WTC11 (cell line): ENCODE results near the gene WNT10A. TPM values are rescaled to one million over a fixed set of nuclear protein-coding genes. Genes with fewer than 3 reads are reported as not detected.

Experiments used
- ATAC-seq: fragments of 200-7000 bp; cut with Tn5 transposase; 2 replicates; pipeline ENCODE4 v1.10.0; 2021; ENCODE audit warnings: mild to moderate bottlenecking, moderate library complexity
- CTCF ChIA-PET: fragments of 300-600 bp; sonication (Branson Sonifier 250); formaldehyde crosslinking; loops from one replicate; lab custom pipeline; 2021; ENCODE audit warnings: antibody characterized with exemption; lab: Charles Lee
- POLR2A ChIA-PET: fragments of 350-600 bp; sonication (Branson Sonifier 250); formaldehyde crosslinking; loops from one replicate; lab custom pipeline; 2021; ENCODE audit warnings: antibody characterized with exemption; lab: Charles Lee
- DNase-seq: peaks from one replicate; pipeline ENCODE4 v3.0.0; 2021; ENCODE audit warnings: low spot score
- H3K27ac Mint-ChIP-seq: 2 replicates; pipeline ENCODE4 v1.8.0; 2021; ENCODE audit warnings: mixed read lengths
- H3K27me3 Mint-ChIP-seq: 2 replicates; pipeline ENCODE4 v1.8.0; 2021; ENCODE audit warnings: low read depth, mild to moderate bottlenecking, moderate library complexity, mixed read lengths
- H3K36me3 Mint-ChIP-seq: 2 replicates; pipeline ENCODE4 v1.8.0; 2021; ENCODE audit warnings: mixed read lengths
- H3K4me1 Mint-ChIP-seq: 2 replicates; pipeline ENCODE4 v1.8.0; 2022; ENCODE audit warnings: mixed read lengths
- H3K4me3 Mint-ChIP-seq: 2 replicates; pipeline ENCODE4 v1.8.0; 2021; ENCODE audit warnings: mild to moderate bottlenecking, moderate library complexity, mixed read lengths
- H3K9me3 Mint-ChIP-seq: 2 replicates; pipeline ENCODE4 v1.8.0; 2021; ENCODE audit warnings: mixed read lengths
- ATF1 ChIP-seq: sonication (generic); formaldehyde crosslinking; IDR thresholded peaks from 2 replicates; pipeline ENCODE4 v1.8.1; 2023; ENCODE audit warnings: mild to moderate bottlenecking, moderate library complexity, missing genetic modification reagents
- CREM ChIP-seq: sonication (generic); formaldehyde crosslinking; IDR thresholded peaks from 2 replicates; pipeline ENCODE4 v1.8.1; 2022; ENCODE audit warnings: mild to moderate bottlenecking, missing genetic modification reagents, moderate library complexity
- E2F4 ChIP-seq: sonication (generic); formaldehyde crosslinking; IDR thresholded peaks from 2 replicates; pipeline ENCODE4 v1.8.1; 2022; ENCODE audit warnings: low read depth, mild to moderate bottlenecking, moderate library complexity, missing genetic modification reagents, borderline replicate concordance
- ESRRA ChIP-seq: sonication (generic); formaldehyde crosslinking; IDR thresholded peaks from 2 replicates; pipeline ENCODE4 v1.8.1; 2022; ENCODE audit warnings: mild to moderate bottlenecking, missing genetic modification reagents, borderline replicate concordance
- JAZF1 ChIP-seq: fragments of 250-450 bp; sonication (Bioruptor Pico); IDR thresholded peaks from 2 replicates; pipeline ENCODE4 v1.9.0; 2021; ENCODE audit warnings: moderate library complexity, mild to moderate bottlenecking, inconsistent platforms
- NFE2L1 ChIP-seq: sonication (generic); formaldehyde crosslinking; IDR thresholded peaks from 2 replicates; pipeline ENCODE4 v1.8.1; 2023; ENCODE audit warnings: missing genetic modification reagents
- NFYB ChIP-seq: sonication (generic); formaldehyde crosslinking; conservative IDR thresholded peaks from 2 replicates; pipeline ENCODE4 v1.8.0; 2022; ENCODE audit warnings: low read depth, missing genetic modification reagents
- NR1H2 ChIP-seq: sonication (generic); formaldehyde crosslinking; IDR thresholded peaks from 2 replicates; pipeline ENCODE4 v1.9.0; 2021; ENCODE audit warnings: mild to moderate bottlenecking, moderate library complexity, missing genetic modification reagents
- OVOL2 ChIP-seq: fragments of 250-450 bp; sonication (Bioruptor Pico); IDR thresholded peaks from 2 replicates; pipeline ENCODE4 v1.9.0; 2021; ENCODE audit warnings: mild to moderate bottlenecking, borderline replicate concordance
- PREB ChIP-seq: sonication (generic); formaldehyde crosslinking; IDR thresholded peaks from 2 replicates; pipeline ENCODE4 v1.8.1; 2022; ENCODE audit warnings: mild to moderate bottlenecking, missing genetic modification reagents, moderate library complexity, borderline replicate concordance
- SP1 ChIP-seq: sonication (generic); formaldehyde crosslinking; conservative IDR thresholded peaks from 2 replicates; pipeline ENCODE4 v1.8.1; 2022; ENCODE audit warnings: missing genetic modification reagents
- TCF7 ChIP-seq: sonication (generic); formaldehyde crosslinking; IDR thresholded peaks from 2 replicates; pipeline ENCODE4 v1.8.0; 2022; ENCODE audit warnings: mild to moderate bottlenecking, low read depth, missing genetic modification reagents, moderate library complexity
- TEAD1 ChIP-seq: sonication (generic); formaldehyde crosslinking; IDR thresholded peaks from 2 replicates; pipeline ENCODE4 v1.8.0; 2022; ENCODE audit warnings: mild to moderate bottlenecking, missing genetic modification reagents
- ZNF263 ChIP-seq: sonication (generic); formaldehyde crosslinking; IDR thresholded peaks from 2 replicates; pipeline ENCODE4 v1.8.1; 2022; ENCODE audit warnings: low read depth, mild to moderate bottlenecking, moderate library complexity, missing genetic modification reagents
- total RNA-seq: library from RNA; stranded (reverse); gene quantifications from 3 replicates; pipeline ENCODE4 v1.2.3, GENCODE V29; 2021
- TF ChIP-seq, protein P1 (sequence below): sonication (generic); formaldehyde crosslinking; IDR thresholded peaks from 2 replicates; pipeline ENCODE4 v1.8.1; 2023; ENCODE audit warnings: mild to moderate bottlenecking, missing genetic modification reagents, moderate library complexity
- TF ChIP-seq, protein P2 (sequence below): sonication (generic); formaldehyde crosslinking; IDR thresholded peaks from 2 replicates; pipeline ENCODE4 v1.8.1; 2023; ENCODE audit warnings: mild to moderate bottlenecking, missing genetic modification reagents, borderline replicate concordance
- TF ChIP-seq, protein P3 (sequence below): fragments of 250-450 bp; sonication (Bioruptor Pico); IDR thresholded peaks from 2 replicates; pipeline ENCODE4 v1.9.0; 2021; ENCODE audit warnings: moderate library complexity, mild to moderate bottlenecking, inconsistent platforms, borderline replicate concordance
- TF ChIP-seq, protein P4 (sequence below): sonication (generic); formaldehyde crosslinking; IDR thresholded peaks from 2 replicates; pipeline ENCODE4 v1.8.0; 2023; ENCODE audit warnings: mild to moderate bottlenecking, missing genetic modification reagents

The WNT10A gene
- total RNA-seq, 1 experiment from 2014 or later, result not detected

- DNase-seq (peak; percentile 87), ATAC-seq (peak; percentile 94)
- POLR2A ChIA-PET, result no interaction called here
- CTCF ChIA-PET, result interaction anchor here (0.7 to 4.8 kb wide), 24 partner anchors 9 to 333 kb away, joined by 3 to 57 read pairs (median 5); partner anchors contain the start of genes CDK5R2 and WNT10A
- TF ChIP-seq JAZF1, result no peak
- TF ChIP-seq, protein P1, sequence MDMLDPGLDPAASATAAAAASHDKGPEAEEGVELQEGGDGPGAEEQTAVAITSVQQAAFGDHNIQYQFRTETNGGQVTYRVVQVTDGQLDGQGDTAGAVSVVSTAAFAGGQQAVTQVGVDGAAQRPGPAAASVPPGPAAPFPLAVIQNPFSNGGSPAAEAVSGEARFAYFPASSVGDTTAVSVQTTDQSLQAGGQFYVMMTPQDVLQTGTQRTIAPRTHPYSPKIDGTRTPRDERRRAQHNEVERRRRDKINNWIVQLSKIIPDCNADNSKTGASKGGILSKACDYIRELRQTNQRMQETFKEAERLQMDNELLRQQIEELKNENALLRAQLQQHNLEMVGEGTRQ (CRISPR knock-in tag), result peak; percentile 65
- TF ChIP-seq TEAD1, result no peak
- TF ChIP-seq, protein P2, sequence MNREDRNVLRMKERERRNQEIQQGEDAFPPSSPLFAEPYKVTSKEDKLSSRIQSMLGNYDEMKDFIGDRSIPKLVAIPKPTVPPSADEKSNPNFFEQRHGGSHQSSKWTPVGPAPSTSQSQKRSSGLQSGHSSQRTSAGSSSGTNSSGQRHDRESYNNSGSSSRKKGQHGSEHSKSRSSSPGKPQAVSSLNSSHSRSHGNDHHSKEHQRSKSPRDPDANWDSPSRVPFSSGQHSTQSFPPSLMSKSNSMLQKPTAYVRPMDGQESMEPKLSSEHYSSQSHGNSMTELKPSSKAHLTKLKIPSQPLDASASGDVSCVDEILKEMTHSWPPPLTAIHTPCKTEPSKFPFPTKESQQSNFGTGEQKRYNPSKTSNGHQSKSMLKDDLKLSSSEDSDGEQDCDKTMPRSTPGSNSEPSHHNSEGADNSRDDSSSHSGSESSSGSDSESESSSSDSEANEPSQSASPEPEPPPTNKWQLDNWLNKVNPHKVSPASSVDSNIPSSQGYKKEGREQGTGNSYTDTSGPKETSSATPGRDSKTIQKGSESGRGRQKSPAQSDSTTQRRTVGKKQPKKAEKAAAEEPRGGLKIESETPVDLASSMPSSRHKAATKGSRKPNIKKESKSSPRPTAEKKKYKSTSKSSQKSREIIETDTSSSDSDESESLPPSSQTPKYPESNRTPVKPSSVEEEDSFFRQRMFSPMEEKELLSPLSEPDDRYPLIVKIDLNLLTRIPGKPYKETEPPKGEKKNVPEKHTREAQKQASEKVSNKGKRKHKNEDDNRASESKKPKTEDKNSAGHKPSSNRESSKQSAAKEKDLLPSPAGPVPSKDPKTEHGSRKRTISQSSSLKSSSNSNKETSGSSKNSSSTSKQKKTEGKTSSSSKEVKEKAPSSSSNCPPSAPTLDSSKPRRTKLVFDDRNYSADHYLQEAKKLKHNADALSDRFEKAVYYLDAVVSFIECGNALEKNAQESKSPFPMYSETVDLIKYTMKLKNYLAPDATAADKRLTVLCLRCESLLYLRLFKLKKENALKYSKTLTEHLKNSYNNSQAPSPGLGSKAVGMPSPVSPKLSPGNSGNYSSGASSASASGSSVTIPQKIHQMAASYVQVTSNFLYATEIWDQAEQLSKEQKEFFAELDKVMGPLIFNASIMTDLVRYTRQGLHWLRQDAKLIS, result no peak
- TF ChIP-seq ESRRA, result no peak
- TF ChIP-seq NFYB, result peak; percentile 40; the same call in 1 of the 2 replicates
- 0 out of 2 replicates have a peak, but pooled peaks have one; percentile 29 for TF ChIP-seq SP1 (CRISPR knock-in tag)
- no peak for TF ChIP-seq OVOL2 (CRISPR knock-in tag)
- no peak for TF ChIP-seq NFE2L1 (CRISPR knock-in tag)
- TF ChIP-seq TCF7 (CRISPR knock-in tag), result no peak
- Mint-ChIP-seq H3K4me3 (peak overlapping the region; percentile 69), H3K27me3 (peaks cover 93% of the 10 kb centered on the region), H3K9me3 (no peaks in the 10 kb centered on the region), H3K4me1 (peaks cover 38% of the 10 kb centered on the region), H3K27ac (no peak overlapping the region), H3K36me3 (no peaks in the 10 kb centered on the region)
Observed at GRCh38 chr2:218860950-218861381, 19.7 kb upstream of the WNT10A start.

DNA sequence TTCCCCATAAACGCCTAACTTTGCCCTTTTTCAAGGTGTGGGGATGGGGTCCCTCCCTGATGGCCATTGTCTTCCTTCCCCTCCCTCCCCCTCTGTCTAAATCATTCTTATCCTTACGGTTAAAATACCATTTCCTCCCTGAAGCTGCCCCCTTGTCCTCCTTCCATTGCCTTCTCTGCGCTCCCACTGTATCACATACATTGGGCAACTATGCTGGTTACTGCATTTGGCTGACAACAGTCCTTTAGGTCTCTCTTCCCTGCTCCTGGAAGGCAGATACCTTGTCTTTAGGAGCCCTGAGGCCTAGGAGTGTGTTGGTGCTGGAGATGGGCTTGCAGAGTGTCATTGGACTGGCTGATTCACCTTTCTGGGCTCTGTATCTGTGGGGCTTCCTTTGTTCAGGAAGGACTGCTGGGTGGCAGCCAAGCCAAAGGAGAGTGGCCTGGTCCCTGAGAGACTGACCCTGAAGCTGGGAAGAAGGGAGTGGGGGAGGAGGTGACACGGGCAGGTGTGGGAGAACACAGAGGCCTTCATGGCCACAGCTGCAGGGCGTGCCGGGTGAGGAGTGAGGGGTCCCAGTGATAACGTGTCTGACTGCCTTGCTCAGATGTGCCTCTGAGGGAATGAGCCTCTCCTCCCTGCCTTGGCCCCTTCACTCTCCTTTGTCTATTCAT, 18.9 kb upstream of the WNT10A start:
- Mint-ChIP-seq H3K27me3 (peaks cover 93% of the 10 kb centered on the region), H3K9me3 (no peaks in the 10 kb centered on the region), H3K27ac (no peak overlapping the region), H3K4me1 (peaks cover 32% of the 10 kb centered on the region), H3K4me3 (no peak overlapping the region), H3K36me3 (no peaks in the 10 kb centered on the region)
- CTCF ChIA-PET, result interaction anchor here (1.2 to 4.8 kb wide), 13 partner anchors 8 to 168 kb away, joined by 3 to 57 read pairs (median 11); partner anchors contain the start of gene CDK5R2
- no peak for DNase-seq
- no peak for ATAC-seq
- POLR2A ChIA-PET, result no interaction called here
- TF ChIP-seq PREB (CRISPR knock-in tag) (no peak), NR1H2 (no peak), TCF7 (CRISPR knock-in tag) (no peak), CREM (no peak), ZNF263 (CRISPR knock-in tag) (no peak), E2F4 (CRISPR knock-in tag) (no peak), ATF1 (CRISPR knock-in tag) (no peak)
- TF ChIP-seq, protein P2, result no peak
- TF ChIP-seq, protein P3, sequence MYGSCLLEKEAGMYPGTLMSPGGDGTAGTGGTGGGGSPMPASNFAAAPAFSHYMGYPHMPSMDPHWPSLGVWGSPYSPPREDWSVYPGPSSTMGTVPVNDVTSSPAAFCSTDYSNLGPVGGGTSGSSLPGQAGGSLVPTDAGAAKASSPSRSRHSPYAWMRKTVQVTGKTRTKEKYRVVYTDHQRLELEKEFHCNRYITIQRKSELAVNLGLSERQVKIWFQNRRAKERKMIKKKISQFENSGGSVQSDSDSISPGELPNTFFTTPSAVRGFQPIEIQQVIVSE (CRISPR knock-in tag), result no peak
- TF ChIP-seq, protein P4, sequence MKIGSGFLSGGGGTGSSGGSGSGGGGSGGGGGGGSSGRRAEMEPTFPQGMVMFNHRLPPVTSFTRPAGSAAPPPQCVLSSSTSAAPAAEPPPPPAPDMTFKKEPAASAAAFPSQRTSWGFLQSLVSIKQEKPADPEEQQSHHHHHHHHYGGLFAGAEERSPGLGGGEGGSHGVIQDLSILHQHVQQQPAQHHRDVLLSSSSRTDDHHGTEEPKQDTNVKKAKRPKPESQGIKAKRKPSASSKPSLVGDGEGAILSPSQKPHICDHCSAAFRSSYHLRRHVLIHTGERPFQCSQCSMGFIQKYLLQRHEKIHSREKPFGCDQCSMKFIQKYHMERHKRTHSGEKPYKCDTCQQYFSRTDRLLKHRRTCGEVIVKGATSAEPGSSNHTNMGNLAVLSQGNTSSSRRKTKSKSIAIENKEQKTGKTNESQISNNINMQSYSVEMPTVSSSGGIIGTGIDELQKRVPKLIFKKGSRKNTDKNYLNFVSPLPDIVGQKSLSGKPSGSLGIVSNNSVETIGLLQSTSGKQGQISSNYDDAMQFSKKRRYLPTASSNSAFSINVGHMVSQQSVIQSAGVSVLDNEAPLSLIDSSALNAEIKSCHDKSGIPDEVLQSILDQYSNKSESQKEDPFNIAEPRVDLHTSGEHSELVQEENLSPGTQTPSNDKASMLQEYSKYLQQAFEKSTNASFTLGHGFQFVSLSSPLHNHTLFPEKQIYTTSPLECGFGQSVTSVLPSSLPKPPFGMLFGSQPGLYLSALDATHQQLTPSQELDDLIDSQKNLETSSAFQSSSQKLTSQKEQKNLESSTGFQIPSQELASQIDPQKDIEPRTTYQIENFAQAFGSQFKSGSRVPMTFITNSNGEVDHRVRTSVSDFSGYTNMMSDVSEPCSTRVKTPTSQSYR (CRISPR knock-in tag), result no peak
